ENCODE measurements around the gene CUX1. TPM values are rescaled to one million over a fixed set of nuclear protein-coding genes. Genes with fewer than 3 reads are reported as not detected.
A peak's percentile ranks its signal among the peaks of the same experiment; 100 is the strongest.

CUX1 gene
- total RNA-seq, 3 donors from 2014 or later = 85.2 to 167 (median 120) TPM

GRCh38 chr7:102272075-102272916, 454.9 kb downstream of the CUX1 start:
- ATAC-seq (peak; percentile 79), DNase-seq (peak; percentile 76 to 90 (median 87))
- Histone ChIP-seq H3K36me3 (ENCODE audit: low read depth) (no peaks in the 10 kb centered on the region), H3K4me1 (ENCODE audit: low read depth) (peaks cover 14% of the 10 kb centered on the region), H3K4me3 (no peak overlapping the region), H3K9me3 (no peaks in the 10 kb centered on the region)
- peak; percentile 86 for TF ChIP-seq CTCF (IDR thresholded peaks at IDR 0.05)
- intact Hi-C loops (cut with DNase I, micrococcal nuclease) = loop anchor here (5.0 kb wide), 2 partner anchors 670 to 730 kb away; no protein-coding TSS in a partner anchor

GRCh38 chr7:102272917-102273748, 455.7 kb downstream of the CUX1 start:
- Histone ChIP-seq H3K4me1 (ENCODE audit: low read depth) (peaks cover 14% of the 10 kb centered on the region), H3K9me3 (no peaks in the 10 kb centered on the region), H3K36me3 (ENCODE audit: low read depth) (no peaks in the 10 kb centered on the region), H3K4me3 (no peak overlapping the region)
- ATAC-seq = no peak
- TF ChIP-seq CTCF (IDR thresholded peaks at IDR 0.05) = no peak
- intact Hi-C loops (cut with DNase I, micrococcal nuclease) = loop anchor here (5.0 kb wide), 2 partner anchors 671 to 731 kb away; no protein-coding TSS in a partner anchor
- DNase-seq = no peak

GRCh38 chr7:102273749-102274712, 456.6 kb downstream of the CUX1 start:
- intact Hi-C loops (cut with DNase I, micrococcal nuclease) = loop anchor here (5.0 kb wide), 2 partner anchors 672 to 732 kb away; no protein-coding TSS in a partner anchor
- peaks cover 14% of the 10 kb centered on the region for H3K4me1 ChIP-seq (ENCODE audit: low read depth)
- no peak for TF ChIP-seq CTCF (IDR thresholded peaks at IDR 0.05)
- H3K36me3 ChIP-seq (ENCODE audit: low read depth) = no peaks in the 10 kb centered on the region
- H3K4me3 ChIP-seq = no peak overlapping the region
- DNase-seq (peak; percentile 79 to 88 (median 82)), ATAC-seq (peak; percentile 94)
- no peaks in the 10 kb centered on the region for H3K9me3 ChIP-seq

- no peak overlapping the region for H3K4me3 ChIP-seq
- no peaks in the 10 kb centered on the region for H3K36me3 ChIP-seq (ENCODE audit: low read depth)
- no peak for ATAC-seq
- H3K4me1 ChIP-seq (ENCODE audit: low read depth) = peaks cover 14% of the 10 kb centered on the region
- no peaks in the 10 kb centered on the region for H3K9me3 ChIP-seq
- intact Hi-C loops (cut with DNase I, micrococcal nuclease) = no loop called here
- no peak for TF ChIP-seq CTCF (IDR thresholded peaks at IDR 0.05)
- no peak for DNase-seq
These were observed 457.8 kb downstream of the CUX1 start for GRCh38 chr7:102275123-102275703.

All from mucosa of descending colon (tissue), 3 donors.